MM.1S (cell line): ENCODE results near the gene KCNJ1.

Experiments used
- EZH2phosphoT487 ChIP-seq: fragments of 300-600 bp; sonication (generic); IDR thresholded peaks from 2 replicates; pipeline ENCODE4 v1.6.1; 2018; ENCODE audit warnings: antibody characterized with exemption, low read length
- TF ChIP-seq, protein P1 (sequence below): fragments of 300-600 bp; sonication (generic); IDR thresholded peaks from 2 replicates; pipeline ENCODE4 v1.5.1; 2016; ENCODE audit warnings: antibody characterized with exemption, low read length, mixed read lengths

DNA sequence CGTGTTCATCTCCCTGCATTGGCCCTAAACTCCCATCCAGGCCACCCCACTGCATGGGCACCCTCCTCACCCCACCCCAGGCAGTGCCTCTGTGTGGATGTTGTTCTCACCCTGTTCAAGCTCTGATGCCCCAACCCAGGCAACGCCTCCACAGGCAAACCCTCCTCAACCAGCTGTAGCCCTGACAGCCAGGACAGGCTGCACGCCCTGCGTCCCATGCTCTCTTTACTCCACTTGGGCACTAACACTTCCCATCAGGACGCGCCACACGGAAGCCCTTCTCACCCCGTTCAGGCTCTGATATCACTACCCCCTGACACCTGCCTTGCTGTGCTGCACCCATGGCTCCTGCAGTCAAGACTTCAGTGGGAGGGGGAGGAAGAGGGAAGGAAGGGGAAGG, 47.9 kb downstream of the KCNJ1 start:
- TF ChIP-seq, protein P1, sequence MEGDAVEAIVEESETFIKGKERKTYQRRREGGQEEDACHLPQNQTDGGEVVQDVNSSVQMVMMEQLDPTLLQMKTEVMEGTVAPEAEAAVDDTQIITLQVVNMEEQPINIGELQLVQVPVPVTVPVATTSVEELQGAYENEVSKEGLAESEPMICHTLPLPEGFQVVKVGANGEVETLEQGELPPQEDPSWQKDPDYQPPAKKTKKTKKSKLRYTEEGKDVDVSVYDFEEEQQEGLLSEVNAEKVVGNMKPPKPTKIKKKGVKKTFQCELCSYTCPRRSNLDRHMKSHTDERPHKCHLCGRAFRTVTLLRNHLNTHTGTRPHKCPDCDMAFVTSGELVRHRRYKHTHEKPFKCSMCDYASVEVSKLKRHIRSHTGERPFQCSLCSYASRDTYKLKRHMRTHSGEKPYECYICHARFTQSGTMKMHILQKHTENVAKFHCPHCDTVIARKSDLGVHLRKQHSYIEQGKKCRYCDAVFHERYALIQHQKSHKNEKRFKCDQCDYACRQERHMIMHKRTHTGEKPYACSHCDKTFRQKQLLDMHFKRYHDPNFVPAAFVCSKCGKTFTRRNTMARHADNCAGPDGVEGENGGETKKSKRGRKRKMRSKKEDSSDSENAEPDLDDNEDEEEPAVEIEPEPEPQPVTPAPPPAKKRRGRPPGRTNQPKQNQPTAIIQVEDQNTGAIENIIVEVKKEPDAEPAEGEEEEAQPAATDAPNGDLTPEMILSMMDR: no peak
- no peak for TF ChIP-seq EZH2phosphoT487
